ENCODE measurements around the gene RSBN1L. TPM values are rescaled to one million over a fixed set of nuclear protein-coding genes. Genes with fewer than 3 reads are reported as not detected.

The RSBN1L gene
- total RNA-seq, 1 donor from 2014 or later: 10.4 TPM

DNA sequence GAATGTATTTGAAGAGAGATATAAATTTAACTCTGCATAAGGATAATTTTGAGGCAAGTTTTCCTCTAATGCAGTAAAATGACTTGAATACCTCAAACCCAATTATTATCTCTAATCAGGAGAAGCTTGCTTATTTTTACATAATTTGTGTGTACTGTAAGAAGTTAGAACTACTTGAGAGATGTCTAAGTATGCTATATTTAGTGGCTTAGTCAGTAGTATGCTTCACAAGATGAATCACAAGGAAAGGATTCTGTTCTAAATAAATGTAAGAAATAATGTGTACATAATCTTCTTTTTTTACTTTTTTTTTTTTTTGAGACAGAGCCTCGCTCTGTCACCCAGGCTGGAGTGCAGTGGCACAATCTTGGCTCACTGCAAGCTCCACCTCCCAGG is 116.0 kb downstream of the RSBN1L start:
- H3K4me3 Mint-ChIP-seq (ENCODE audit: unreplicated experiment): no peak overlapping the region
- H3K27me3 Mint-ChIP-seq (ENCODE audit: low read depth): no peaks in the 10 kb centered on the region
- H3K4me1 Mint-ChIP-seq (ENCODE audit: low read depth): peaks cover 29% of the 10 kb centered on the region
- peaks cover 25% of the 10 kb centered on the region for H3K9me3 Mint-ChIP-seq (ENCODE audit: low read depth)
- peak overlapping the region; percentile 93 for H3K27ac Mint-ChIP-seq (ENCODE audit: unreplicated experiment)
- no peak for DNase-seq (ENCODE audit: low spot score)
- TF ChIP-seq, protein P1, sequence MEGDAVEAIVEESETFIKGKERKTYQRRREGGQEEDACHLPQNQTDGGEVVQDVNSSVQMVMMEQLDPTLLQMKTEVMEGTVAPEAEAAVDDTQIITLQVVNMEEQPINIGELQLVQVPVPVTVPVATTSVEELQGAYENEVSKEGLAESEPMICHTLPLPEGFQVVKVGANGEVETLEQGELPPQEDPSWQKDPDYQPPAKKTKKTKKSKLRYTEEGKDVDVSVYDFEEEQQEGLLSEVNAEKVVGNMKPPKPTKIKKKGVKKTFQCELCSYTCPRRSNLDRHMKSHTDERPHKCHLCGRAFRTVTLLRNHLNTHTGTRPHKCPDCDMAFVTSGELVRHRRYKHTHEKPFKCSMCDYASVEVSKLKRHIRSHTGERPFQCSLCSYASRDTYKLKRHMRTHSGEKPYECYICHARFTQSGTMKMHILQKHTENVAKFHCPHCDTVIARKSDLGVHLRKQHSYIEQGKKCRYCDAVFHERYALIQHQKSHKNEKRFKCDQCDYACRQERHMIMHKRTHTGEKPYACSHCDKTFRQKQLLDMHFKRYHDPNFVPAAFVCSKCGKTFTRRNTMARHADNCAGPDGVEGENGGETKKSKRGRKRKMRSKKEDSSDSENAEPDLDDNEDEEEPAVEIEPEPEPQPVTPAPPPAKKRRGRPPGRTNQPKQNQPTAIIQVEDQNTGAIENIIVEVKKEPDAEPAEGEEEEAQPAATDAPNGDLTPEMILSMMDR (IDR thresholded peaks at IDR 0.05): no peak
- H3K36me3 Mint-ChIP-seq (ENCODE audit: low read depth): peaks cover 11% of the 10 kb centered on the region

DNA sequence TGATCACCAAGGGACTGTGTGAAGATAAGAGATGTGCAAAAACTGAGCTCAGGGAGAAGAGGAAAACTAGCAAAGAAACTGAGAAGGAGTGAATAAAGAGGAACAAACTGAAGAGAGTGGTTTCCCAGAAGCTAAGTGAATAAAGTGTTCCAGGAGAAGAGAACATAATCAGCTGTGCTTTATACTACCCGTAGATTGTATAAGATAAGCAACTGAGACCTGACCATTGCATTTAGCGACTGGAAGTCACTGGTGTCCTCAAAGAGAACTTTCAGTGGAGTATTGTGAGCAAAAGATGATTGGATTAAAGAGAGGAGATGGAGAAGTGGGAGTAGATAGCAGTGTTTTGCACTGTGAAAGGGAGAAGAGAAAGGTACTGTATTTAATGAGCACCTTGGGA is 116.9 kb downstream of the RSBN1L start:
- no peak overlapping the region for H3K4me3 Mint-ChIP-seq (ENCODE audit: unreplicated experiment)
- peaks cover 19% of the 10 kb centered on the region for H3K9me3 Mint-ChIP-seq (ENCODE audit: low read depth)
- TF ChIP-seq, protein P1 (IDR thresholded peaks at IDR 0.05): no peak
- no peak for DNase-seq (ENCODE audit: low spot score)
- H3K27me3 Mint-ChIP-seq (ENCODE audit: low read depth): no peaks in the 10 kb centered on the region
- peak overlapping the region; percentile 46 for H3K27ac Mint-ChIP-seq (ENCODE audit: unreplicated experiment)
- H3K36me3 Mint-ChIP-seq (ENCODE audit: low read depth): peaks cover 13% of the 10 kb centered on the region
- peaks cover 29% of the 10 kb centered on the region for H3K4me1 Mint-ChIP-seq (ENCODE audit: low read depth)

DNA sequence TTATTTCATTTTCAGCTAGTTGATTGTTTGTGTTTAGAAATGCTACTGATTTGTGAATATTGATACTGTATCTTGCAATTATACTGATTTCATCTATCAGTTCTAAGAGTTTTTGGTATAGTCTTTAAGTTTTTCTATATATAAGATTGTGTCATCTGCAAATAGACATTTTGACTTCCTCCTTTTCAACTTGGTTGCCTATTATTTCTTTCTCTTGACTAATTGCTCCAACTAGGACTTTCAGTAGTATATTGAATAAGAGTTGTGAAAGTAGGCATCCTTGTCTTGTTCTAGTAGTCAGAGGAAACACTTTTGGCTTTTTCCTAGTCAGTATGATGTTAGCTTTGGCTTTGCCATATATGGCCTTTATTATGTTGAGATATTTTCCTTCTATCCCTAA is 122.8 kb downstream of the RSBN1L start:
- no peak for DNase-seq (ENCODE audit: low spot score)
- peaks cover 49% of the 10 kb centered on the region for H3K9me3 Mint-ChIP-seq (ENCODE audit: low read depth)

DNA sequence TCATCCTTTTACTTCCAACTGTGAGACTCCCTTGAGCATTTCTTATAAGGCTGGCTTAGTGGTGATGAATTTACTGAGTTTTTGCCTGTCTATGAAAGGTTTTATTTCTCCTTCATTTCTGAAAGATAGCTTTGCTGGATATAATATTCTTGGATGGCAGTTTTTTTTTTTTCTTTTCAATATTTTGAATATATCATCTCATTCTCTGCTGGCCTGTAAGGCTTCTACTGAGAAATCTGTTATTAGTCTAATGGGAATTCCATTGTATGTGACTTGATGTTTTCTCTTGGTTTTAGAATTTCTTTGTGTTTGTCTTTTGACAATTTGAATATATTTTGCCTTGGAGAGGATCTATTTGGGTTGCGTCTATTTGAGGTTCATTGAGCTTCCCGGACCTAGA is 124.7 kb downstream of the RSBN1L start:
- H3K4me3 Mint-ChIP-seq (ENCODE audit: unreplicated experiment): no peak overlapping the region
- DNase-seq (ENCODE audit: low spot score): no peak
- H3K4me1 Mint-ChIP-seq (ENCODE audit: low read depth): peaks cover 11% of the 10 kb centered on the region
- peaks cover 56% of the 10 kb centered on the region for H3K9me3 Mint-ChIP-seq (ENCODE audit: low read depth)
- TF ChIP-seq, protein P1 (IDR thresholded peaks at IDR 0.05): no peak
- H3K27me3 Mint-ChIP-seq (ENCODE audit: low read depth): no peaks in the 10 kb centered on the region
- H3K27ac Mint-ChIP-seq (ENCODE audit: unreplicated experiment): no peak overlapping the region
- peaks cover 44% of the 10 kb centered on the region for H3K36me3 Mint-ChIP-seq (ENCODE audit: low read depth)

More for the DNA sequence above, 122.8 kb downstream of the RSBN1L start:
- H3K27ac Mint-ChIP-seq (ENCODE audit: unreplicated experiment): no peak overlapping the region
- TF ChIP-seq, protein P1 (IDR thresholded peaks at IDR 0.05): no peak
- peaks cover 10% of the 10 kb centered on the region for H3K4me1 Mint-ChIP-seq (ENCODE audit: low read depth)
- no peaks in the 10 kb centered on the region for H3K27me3 Mint-ChIP-seq (ENCODE audit: low read depth)
- no peak overlapping the region for H3K4me3 Mint-ChIP-seq (ENCODE audit: unreplicated experiment)
- H3K36me3 Mint-ChIP-seq (ENCODE audit: low read depth): peaks cover 40% of the 10 kb centered on the region

DNA sequence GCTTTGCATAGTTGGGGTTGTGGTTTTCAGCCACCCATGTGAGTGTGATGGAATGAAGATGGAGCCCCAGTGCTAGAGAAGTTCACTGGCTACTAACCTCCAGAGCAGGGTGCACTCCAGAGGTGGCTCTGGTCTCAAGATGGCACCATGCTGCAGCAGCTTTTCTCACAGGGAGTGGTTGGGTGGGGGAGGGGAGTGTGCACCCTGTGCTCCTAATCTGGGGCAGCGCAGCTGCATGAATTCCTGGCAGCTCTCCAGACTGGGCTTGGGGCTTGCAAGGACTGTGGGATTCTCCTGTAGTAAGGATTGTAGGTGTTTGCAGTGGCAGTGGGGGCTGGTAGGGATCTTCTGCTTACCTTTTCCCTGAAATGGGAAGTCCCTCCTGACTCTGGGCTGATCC is 126.0 kb downstream of the RSBN1L start:
- no peak overlapping the region for H3K4me3 Mint-ChIP-seq (ENCODE audit: unreplicated experiment)
- H3K27ac Mint-ChIP-seq (ENCODE audit: unreplicated experiment): no peak overlapping the region
- DNase-seq (ENCODE audit: low spot score): no peak
- H3K4me1 Mint-ChIP-seq (ENCODE audit: low read depth): peaks cover 9% of the 10 kb centered on the region
- H3K27me3 Mint-ChIP-seq (ENCODE audit: low read depth): no peaks in the 10 kb centered on the region
- peaks cover 55% of the 10 kb centered on the region for H3K9me3 Mint-ChIP-seq (ENCODE audit: low read depth)
- H3K36me3 Mint-ChIP-seq (ENCODE audit: low read depth): peaks cover 37% of the 10 kb centered on the region
- TF ChIP-seq, protein P1 (IDR thresholded peaks at IDR 0.05): no peak
